GM18907 (cell line): Measurements from ENCODE around the gene S1PR1.

Experiments
- ATAC-seq: cut with Tn5 transposase; IDR thresholded peaks from one replicate; pipeline ENCODE4 v1.9.1; 2021; ENCODE audit warnings: mild to moderate bottlenecking, moderate library complexity; ENCODE audit not compliant: unreplicated experiment

S1PR1 gene

DNA sequence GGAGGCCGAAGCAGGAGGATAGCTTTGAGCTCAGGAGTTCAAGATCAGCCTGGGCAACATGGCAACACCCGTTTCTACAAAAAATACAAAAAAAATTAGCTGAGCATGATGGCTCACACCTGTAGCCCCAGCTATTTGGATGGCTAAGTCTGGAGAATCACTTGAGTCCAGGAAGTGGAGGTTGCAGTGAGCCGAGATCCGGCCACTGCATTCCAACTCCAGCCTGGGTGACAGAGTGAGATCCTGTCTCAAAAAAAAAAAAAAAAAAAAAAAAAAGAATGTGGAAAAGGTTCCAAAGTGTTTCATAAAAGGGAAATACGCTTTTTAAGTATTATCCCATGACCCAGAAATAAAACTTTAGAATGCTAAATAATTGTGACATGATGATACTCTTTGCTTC lies 8.0 kb downstream of the S1PR1 start:
- ATAC-seq = no peak

DNA sequence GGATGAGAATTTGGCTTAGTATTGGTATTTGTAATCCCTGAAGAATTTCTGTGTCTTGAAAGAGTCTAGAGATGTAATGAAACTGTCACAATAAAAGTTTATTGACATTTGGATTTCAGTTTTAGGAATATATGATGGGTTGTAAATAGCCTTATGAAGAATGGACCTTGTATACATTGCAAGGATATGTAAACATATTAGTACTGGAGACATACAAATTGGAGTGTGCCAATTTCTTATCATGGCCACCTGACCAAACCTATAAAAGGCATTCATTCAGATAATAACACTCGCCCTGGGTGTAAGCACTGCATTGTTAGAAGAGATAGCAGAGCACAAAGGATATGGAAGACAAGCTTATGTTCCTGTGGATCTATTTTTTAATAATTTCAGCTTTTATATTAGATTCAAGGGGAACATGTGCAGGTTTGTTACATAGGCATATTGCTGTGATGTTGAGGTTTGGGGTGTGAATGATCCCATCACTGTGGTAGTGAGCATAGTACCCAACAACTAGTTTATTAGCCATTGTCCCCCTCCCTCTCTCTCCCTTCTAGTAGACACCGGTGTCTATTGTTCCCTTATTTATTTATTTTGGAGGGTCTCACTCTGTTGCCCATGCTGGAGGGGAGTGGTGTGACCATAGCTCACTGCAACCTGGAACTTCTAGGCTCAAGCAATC lies 8.6 kb downstream of the S1PR1 start:
- no peak for ATAC-seq

DNA sequence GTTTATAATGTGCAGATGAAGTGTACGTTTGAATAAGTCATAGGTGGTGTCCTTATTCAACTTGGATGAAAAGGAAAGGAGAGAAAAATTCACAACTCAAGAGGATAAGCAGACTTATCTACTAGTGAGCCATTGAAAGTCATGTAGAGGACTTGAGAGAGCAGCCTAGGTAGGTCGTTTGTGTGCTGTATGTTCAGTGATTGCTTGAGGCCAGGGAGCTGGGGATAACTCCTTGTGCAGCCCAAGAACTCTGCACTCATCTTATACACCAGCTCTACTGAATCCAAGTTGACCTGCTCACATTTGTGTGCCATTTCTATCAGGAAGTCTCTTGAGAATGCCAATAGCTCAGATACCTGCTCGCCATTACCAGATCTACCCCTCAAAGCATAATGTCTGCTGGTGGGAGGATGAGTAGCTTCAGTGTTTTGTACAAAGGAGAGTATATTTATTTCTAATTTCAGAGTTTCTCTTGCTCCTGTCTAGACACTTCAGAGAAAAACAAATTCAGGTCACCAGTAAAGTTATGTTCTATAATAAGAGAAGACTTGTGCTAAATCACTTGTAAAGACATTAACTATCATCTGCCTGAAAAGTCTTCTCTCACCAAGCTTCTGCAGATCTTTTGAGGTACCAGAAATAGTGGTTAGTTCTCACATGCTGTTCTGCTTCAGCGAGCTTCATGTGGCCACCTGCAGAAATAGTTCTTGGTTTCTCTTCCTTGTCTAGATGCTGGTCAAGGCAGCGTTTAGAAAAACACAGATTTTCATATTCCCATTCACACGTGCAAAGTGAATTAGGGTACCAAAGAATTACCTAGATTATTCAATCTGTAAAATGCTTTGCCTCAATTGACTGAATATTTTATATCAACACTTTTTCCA lies 10.8 kb downstream of the S1PR1 start:
- ATAC-seq = peak; percentile 89

DNA sequence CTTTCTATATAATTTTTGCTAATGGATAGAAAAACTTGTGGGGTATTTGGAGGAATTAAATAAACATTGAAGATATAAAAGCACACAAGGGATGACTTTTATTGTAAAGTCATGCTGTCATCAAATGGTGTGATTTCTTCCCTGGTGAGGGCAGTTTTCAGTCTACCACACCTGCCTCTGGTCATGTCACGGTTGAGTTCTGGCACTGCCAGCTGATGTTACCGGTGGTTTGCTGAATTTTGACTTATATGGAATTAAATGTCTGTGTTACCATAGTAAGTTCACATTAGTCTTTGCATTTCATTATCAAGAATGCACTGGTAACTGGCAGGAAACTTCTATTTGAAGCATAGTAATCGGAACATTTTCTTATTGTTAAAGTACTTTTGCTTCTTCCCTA lies 13.4 kb downstream of the S1PR1 start:
- ATAC-seq = no peak

DNA sequence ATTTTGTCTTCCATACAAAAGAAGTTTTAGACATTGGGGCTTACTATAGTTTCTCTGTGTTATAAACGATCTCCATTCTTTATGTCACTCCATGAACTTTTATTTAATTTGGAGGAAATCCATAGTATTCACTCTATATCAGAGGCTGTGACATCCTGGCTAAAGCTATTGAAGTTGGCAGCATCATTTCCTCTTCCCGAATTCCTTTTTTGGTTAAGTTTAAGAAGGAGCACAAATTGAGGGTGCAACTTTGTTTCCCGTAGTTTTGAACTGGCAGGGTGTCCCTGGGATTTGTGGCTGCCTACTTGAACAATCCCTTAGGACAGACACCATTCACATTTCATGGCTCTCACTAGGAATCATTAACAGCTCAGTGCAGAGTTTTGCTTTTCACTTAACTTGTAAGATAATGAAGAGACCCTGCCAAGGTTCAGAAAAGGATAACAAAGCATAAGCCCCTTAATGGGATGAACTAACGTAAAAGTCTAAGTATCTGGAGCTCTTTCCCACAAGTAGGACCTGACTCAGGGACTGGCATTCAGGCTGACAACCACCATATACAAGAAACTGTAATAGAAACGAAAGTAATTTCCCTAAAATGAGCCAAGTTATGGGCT lies 13.9 kb downstream of the S1PR1 start:
- ATAC-seq = no peak

DNA sequence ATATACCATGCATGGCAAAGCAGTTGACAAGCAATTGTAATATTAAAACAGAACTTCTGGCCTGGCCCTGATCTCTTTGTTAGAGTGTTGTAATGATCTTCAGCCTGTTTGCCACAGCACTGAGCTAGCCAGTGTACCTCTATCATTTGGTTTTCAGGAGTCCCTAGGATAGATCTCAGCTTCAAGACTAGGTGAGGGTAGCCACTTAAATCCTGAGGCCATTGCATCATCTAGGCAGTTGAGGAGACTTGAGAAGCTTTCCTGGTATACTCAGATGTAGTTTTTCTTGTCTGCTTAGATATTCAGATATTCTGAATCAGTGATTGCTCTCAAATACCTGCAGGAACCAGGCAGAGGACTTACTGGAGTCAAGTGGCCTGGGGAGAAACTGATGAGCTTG lies 14.7 kb downstream of the S1PR1 start:
- no peak for ATAC-seq

DNA sequence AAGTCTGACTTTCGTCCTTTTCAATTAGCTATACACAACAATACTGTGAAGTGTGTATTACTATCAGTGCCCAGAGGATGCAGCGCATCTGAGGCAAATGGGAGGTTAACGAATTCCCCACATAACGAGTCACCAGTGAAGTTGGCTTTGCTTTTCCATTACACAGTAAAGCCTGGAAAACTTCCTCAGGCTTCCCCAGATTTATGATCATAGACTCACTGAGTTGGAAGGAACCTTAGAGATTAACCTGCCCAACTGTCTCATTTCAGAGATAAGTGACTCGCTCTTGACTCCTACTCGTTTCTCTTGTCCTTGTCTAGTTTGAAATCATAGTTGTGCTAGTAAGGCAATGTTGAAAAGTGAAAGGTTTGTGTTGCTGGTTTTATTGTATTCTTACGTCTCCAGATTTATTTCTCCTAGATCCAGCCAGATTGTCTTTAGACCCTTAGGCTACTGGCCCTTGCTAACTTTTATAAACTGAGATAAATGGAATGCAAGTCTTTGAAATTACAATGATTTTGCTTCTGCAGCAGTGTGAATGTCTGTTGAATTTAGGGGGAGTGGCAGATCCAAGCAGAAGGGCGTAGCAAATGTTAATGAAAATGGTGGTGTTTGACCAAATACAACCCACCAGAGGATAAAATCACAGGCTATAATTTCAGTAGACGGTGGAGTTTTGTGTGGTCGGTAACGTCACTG lies 17.3 kb downstream of the S1PR1 start:
- no peak for ATAC-seq

DNA sequence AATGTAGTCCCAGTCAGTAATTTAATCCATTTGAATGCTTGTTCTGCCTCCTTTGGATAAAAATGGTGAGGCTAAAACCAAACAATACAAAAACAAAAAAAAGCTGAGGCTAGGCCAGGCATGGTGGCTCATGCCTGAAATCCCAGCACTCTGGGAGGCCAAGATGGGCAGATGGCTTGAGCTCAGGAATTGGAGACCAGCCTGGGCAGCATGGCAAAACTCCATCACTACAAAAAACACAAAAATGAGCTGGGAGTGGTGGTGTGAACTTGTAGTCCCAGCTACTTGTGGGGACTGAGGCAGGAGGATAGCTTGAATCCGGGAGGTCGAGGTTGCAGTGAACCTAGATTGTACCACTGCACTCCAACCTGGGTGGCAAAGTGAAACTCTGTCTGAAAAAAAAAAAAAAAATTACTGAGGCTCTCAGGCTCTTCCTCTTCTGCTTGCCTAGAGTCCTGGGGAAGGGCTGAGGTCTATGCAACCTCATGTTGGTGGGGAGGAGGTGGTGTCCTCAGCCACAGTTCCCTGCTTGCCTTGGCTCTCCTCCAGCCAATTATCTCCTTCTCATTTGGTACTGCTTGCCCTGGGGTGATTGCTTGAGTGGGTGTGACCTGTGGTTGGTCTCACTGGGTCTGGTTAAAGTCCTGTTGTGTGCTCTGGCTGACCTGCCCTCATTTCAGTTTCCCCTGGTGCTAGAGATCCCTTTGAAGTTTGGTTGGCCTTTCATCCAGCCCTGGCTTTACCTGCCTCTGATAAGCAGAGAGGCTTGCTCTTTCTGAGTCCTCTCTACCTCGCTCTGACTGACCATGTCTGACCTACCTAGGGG lies 20.9 kb downstream of the S1PR1 start:
- peak; percentile 94 for ATAC-seq

DNA sequence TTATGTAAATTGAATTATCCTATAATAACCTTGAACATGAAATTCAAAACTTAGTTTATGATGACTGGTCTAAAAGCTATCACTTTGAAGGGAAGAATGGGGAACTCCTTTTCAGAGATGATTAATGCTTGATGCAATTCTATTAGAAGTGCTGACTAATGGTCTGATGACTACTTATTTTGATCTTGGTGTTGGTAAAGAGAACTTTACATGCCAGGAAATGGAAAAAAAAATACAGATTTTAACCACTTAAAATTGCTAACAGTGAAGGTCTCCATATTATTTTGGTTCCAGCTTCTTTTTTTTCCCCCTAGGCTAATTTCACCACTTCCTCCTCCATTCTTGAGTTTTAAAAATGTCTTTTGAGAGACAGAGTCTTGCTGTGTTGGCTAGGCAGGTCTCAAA lies 22.9 kb downstream of the S1PR1 start:
- no peak for ATAC-seq

DNA sequence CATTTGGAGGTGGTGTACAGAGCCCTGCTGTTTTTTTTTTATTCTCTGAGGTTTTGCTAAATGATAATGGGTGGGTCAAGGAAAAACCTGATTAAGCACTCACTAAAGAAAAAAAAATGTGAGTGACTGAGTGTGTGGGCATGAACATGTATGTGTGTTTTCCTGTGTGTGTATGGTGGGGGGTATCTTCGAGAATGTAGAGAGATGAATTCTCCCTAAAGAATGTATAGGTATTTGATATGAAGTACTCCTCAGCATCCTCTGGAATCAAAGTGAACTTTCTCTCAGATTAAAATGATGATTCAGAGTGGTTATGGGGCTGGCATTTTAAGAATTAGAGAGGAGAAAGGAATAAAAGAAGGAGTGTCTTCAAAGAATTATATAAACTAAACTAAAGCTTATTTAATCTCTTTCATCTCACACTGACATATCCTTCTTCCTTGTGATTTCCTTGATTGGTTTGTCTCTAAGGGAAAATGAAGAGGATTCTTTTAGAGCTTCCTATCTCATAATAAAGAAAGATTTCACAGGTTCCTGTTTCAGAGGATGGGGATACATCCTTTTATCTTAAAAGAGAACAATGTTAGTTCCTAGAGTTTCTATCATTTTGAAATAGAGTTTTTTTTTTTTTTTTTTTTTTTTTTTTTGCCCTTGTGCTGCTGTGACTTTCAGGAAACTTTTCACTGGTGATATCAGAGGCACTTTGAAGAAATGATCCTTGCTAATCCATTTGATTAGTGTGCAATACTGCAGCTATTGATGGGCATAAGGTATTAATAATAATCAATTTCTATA lies 23.9 kb downstream of the S1PR1 start:
- no peak for ATAC-seq

DNA sequence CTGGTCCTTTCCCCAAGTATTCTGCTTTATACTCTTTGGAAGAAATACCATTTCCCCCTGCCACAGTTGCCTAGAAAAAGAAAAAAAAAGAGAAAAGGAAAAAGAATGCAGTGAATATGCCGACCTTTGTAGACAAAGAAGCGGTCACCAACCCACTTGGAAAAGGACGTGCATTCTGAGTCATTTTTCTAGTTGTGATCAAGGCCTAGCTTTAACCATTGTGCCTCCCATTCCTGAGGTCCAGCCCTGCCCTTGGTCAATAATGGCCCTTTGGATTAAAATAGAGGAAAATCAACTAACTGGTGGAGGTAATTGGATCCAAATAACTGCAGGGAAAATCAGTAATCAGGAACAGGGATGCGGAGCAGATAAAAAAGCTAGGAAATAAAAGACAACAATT lies 24.8 kb downstream of the S1PR1 start:
- no peak for ATAC-seq

DNA sequence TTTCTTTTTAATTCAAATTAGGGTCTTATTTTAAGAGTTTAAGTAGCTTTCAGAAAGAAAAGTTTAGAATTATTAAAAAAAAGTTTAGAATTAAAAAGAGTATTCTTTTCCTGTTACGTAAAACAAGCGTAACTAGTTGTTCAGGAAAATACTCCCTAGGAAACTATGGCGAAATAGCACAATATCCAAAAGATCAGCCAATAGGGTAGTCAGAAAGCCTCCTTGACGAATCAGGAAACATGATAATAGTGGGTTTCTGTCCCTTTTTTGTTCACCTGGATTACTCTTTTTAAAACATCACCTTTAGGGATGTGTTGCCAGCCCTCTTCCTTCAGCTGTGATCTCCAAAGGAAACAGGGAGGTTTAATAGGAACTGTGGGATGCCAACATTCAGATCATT lies 25.2 kb downstream of the S1PR1 start:
- ATAC-seq = no peak

DNA sequence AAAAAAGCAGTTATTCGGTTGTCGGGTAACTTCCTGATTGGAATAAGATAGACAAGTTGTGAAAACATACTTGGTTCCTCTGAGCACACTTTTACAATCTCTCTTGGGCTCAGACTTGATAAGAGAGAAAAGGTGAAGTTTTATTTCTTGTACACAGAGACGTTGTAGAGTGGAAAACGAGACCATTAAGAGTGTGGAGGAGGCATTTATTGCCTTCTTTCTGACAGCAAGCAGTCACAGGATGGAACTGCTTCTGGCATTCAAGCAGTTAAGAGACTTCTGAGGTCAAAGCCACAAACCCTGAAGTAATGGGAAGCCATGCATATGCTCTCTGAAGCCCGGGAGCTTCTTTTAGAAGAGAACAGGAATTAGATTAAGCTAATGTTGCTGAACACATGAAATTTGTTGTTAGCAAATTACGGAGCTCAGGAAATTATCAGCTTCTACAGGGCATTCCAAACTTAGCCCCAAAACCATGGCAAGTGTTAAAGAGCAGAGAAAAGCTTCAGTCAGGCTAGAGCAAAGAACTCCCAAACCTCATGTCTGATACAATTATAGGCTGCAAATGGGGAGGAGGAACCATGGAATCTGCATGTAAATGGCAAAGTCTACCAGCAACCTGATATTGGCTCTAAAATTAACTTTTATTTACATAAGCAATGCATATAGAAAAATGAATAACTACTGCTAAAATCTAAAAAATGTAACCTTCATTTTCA lies 26.0 kb downstream of the S1PR1 start:
- ATAC-seq = no peak

DNA sequence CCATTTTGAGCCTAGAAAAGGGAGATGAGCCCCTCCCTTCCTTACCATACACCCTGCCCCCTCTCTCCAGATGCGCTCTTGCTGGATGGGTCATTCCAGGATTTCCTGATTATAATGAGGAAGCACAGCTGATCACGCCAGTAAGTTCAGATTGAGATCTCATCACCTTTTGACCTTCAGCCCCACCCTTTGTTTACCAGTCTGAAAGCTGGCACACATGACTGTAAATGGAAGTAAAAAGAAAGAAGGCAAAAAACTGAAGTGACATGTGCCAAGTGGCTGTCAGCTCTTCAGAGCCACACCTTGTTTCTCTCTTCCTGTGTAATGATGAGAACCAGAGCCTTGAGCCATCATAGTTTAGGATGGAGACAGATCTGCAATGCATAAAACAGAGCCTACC lies 27.9 kb downstream of the S1PR1 start:
- ATAC-seq = peak; percentile 39

DNA sequence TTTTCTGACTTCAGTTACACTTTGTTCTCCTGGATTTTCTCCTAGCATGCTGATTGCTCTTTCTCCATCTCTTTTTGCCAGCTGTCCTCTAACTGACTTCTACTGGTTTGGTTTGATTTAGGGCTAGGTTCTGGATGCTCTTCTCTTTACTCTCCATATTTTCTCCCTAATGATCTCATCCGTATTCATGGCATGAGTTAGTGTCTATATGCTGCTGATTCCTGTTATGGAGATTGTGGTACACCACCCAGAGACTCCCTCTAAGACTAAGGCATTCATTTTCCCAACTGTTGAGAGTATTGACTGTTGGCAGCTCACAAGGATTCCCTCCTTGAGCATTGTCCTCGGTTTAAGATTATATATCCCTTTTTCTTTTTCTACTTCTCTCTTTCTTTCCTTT lies 28.9 kb downstream of the S1PR1 start:
- no peak for ATAC-seq

DNA sequence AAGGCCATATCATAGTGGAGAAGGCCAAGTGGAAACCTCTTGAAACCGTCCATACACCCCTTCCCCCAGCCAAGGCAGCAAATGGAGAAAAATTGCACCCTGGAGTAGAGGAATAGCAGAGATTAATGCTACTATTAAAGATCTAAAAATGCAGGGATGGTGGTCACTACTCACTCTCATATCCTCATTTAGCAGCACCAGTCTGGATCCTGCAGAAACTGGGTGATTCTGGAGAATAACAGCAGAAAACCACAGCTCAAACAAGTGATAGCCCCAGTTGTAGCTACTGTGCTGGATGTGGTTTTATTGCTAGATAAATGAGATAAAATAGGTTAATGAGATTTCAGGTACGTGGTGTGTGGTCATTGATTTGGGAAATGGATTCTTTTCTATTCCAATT lies 30.3 kb downstream of the S1PR1 start:
- no peak for ATAC-seq

DNA sequence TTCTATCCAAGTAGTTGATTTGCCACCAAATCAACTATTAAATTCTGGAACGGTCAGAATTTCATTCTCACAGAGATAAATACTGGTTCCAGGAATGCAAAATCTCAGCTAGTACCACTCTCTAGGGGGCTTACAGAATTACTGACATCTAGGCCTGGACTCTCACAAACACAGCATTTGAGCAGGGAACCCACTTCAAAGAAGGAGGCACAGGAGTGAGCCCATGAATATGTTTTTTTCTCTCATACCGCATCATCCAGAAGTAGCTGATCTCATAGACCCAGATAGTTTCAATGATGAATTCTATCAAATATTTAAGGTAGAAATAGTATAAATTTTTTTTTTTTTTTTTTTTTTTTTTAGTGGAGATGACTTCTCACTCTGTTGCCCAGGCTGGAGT lies 32.1 kb downstream of the S1PR1 start:
- ATAC-seq = no peak

DNA sequence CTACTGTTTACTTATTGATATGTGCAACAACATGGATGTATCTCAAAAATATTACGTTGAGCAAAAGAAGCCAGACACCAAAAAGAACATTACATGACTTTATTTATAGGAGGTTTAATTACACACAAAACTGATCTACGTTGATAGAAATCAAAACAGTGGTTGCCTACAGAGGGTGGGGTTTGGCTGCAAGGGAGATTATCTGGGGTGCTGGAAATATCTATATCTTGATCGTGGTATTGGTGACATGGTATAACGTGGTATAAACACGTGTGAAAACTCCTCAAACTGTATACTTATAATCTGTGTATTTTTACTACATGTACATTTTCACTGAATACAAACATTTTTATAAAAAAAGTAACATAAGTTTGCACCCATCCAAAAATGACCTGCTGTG lies 38.9 kb downstream of the S1PR1 start:
- no peak for ATAC-seq

DNA sequence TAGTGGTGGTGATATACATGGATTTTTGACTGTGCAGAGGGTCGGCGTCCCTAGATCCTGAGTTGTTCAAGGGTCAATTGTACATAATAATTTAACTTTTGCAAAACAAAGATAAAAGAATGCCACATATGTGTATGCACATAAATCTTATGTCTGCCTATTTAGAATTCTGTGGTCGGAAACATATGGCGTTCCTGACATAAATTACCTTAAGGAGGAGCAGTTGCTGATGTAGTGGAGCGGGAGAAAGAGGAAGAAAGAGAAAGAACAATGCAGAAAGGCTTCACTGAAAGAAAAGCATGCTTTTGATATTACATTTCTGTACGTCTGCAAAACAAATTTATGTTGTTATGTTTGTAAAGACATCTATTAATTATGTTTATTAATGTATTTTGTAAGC lies 40.0 kb downstream of the S1PR1 start:
- ATAC-seq = no peak
